Lung microvascular endothelial cell (primary cell): Measurements from ENCODE around the gene PALM. TPM values are rescaled to one million over a fixed set of nuclear protein-coding genes. Genes with fewer than 3 reads are reported as not detected.

Experiments used
- DNase-seq, 2 donors: peaks; one replicate each; pipeline versions ENCODE4 v3.0.0 to v3.0.0-alpha.2; 2010; ENCODE audit warnings: low read depth in 2 of 2
- total RNA-seq: library from RNA; depleted of rRNA; stranded (reverse); fragments of >200 nt; gene quantifications from 2 replicates; pipeline ENCODE4 v1.2.1, GENCODE V29; 2014

Gene PALM
- total RNA-seq, 1 donor from 2014 or later = 36.9 TPM

DNA sequence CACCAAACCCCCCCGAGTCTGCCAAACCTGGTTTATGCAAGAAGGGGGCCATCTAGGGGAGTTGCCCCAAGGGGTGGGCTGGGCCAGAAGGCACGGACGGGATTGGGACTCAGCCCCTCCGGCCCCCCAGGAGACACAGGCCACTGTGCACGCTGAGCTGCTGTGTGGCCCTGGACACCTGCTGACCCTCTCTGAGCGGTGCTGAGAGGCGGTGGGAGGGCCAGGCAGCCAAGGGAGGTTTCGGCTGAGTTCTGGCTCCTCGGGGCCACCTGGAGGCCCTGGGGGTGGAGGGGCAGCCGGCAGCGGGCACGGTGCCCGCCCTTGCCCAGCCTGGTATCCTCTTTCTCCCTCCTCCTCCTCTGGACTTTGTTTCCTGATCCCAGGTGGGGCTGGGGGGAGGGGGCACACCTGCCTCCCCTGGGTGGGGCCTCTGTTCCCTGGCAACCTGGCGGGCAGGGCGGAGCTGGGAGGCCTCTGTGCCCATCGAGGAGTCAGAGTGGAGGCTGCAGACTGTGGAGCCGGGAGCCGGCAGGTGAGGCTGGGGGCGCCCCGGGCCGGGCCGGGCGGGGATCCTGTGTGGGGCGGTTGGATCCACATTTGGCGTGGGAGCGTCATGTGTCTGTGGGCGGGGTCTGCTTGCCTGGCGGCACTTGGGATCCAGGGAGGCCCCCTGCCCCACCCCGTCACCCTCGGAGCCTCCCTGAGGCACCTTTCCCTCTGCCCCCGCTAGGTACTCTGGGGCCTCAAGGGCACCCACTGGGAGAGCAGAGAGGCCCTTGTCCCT lies 42.1 kb downstream of the PALM start, which contains the start of gene MISP:
Gene MISP, plus strand, starts transcription at position 473 of the 784 bp plus-strand sequence. CDS start 5,835 bp downstream, outside the sequence.
- DNase-seq = no peak

DNA sequence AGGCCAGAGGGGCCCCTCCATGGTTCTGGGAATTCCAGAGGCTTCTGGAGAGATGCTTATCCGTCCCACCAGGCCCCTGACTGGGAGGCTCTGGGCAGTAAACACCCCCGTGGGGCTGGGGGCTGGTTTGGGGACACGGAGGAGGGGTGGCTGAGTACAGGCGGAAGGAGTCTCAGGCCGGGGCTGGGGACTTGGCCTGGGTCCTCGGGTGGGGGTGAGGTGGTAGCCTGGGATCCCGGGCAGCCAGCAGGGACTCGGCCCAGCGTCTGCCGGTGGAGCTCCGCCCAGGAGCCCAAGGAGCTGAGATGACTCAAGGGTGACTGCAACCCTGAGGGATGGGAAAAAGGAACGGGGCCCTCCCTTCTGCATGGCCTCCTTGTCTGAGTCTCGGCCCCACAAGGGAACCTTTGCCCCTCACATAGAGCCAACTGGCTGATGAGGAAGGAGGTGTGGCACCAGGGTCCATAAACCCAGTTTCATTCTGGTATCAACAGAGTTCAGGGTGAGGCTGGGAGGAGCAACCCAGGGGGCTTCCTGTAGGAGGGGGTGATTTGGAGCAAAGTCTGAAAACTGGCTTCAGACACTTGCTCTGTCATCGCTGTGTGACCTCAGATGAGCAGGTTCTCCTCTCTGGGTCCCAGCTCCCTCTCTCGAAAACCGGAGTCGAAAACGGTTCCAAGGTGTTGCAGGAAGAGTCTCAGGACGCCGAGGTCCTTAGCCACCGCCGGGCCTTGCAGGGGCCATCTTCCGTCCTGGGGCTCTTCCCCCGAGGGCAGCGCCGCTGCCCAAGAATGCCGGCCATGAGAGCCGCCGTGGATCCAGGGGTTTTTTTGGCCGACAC lies 43.0 kb downstream of the PALM start:
- DNase-seq = peak in 1 of 2 donors; percentile 65

DNA sequence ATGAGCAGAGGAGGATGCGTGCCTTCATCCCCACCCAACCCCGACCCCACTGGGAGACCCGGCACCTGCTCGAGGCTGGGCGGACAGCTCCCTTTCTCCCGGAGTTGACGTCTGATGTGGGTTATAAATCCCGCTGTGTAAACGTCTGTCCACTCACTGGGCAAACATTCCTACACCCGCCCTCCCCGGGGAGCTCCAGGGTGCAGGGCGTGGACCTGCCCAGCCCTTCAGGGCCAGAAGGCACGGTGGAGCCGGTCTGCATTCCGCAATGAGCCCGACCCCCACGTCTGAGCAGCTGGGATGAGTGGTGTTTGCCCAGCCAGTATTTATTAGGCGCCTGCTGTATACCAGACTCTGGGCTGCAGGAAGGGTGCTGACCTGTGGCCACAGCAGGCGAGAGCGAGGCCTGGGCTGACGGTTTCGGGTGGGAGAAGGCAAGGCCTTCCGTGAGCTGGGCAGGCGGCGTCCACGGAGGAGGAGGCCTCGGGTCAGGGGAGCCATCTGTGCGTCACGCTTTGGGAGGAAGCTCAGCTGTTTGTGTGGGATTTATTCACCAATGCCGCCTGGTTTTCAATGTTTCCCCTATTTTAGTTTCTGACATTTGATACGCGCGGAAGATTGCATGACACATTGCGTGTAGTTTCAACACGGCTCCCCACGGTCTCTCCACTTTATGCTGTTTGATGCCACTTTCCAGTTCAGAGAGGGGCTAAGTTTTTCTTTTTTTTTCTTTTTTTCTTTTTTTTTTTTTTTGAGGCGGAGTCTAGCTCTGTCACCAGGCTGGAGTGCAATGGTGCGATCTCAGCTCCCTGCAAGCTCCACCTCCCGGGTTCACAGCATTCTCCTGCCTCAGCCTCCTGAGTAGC lies 44.1 kb downstream of the PALM start:
- DNase-seq = peak; percentile 56 to 67

DNA sequence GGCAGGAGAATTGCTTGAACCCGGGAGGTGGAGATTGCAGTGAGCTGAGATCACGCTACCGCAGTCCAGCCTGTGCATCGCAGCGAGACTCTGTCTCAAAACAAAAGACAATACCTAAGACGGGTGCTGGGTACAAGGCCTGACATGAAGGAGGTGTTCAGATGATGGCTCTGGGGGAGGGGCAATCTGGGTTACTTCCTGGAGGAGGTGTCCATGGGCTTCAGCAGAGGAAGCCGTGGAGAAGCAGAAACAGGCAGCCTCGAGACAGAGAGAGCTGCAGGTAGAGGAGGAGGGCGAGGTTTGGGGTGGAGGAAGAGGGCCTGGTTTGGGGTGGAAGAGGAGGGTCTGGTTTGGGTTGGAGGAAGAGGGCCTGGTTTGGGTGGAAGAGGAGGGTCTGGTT lies 45.8 kb downstream of the PALM start:
- no peak for DNase-seq

DNA sequence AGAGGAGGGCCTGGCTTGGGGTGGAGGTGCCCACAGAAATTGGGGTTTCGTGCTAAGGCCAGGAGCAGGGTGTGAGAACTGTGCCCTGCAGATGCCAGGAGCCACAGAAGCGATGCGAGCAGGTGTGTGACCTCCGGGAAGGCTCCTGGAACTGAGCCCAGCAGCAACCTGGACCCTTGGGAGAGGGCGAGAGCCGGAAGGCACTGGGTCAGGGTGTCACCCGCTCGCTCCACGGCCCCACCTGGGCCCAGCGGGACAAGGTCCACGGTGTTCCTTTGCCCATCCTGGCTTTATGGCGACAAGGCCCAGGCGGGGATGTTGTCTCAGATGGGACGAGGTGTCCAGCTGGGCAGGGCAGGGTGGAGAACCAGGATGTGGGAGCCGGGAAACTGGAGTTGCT lies 46.3 kb downstream of the PALM start:
- no peak for DNase-seq

DNA sequence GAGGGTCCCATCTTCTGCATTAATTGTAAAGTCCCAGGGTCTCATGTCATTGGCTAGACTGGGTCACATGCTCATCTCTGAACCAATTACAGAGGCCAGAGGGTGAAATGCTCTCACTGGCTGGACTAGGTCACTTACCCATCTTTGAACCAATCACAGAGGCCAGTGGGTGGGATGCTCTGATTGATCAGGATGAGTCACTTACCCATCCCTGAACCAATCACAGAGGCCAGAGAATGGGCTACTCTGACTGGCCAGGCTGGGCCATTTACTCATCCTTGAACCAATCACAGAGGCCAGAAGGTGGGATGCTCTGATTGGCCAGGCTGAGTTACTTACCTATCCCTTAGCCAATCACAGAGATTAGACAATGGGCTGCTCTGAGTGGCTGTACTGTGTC lies 47.5 kb downstream of the PALM start:
- DNase-seq = peak; percentile 24 to 65

DNA sequence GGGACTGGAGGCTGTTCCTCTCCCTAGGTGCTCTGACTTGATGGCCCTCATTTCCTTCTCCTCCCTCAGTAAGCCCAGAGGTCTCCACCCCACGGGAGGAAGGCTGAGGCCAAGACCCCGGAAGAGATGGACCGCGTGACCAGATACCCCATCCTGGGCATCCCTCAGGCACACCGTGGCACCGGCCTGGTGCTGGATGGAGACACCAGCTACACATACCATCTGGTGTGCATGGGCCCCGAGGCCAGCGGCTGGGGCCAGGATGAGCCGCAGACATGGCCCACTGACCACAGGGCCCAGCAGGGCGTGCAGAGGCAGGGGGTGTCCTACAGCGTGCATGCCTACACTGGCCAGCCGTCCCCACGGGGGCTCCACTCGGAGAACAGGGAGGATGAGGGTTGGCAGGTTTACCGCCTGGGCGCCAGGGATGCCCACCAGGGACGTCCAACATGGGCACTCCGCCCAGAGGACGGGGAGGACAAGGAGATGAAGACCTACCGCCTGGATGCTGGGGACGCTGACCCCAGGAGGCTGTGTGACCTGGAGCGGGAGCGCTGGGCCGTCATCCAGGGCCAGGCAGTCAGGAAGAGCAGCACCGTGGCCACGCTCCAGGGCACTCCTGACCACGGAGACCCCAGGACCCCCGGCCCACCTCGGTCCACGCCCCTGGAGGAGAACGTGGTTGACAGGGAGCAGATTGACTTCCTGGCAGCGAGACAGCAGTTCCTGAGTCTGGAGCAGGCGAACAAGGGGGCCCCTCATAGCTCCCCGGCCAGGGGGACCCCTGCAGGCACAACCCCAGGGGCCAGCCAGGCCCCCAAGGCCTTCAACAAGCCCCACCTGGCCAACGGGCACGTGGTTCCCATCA lies 48.3 kb downstream of the PALM start:
- no peak for DNase-seq

DNA sequence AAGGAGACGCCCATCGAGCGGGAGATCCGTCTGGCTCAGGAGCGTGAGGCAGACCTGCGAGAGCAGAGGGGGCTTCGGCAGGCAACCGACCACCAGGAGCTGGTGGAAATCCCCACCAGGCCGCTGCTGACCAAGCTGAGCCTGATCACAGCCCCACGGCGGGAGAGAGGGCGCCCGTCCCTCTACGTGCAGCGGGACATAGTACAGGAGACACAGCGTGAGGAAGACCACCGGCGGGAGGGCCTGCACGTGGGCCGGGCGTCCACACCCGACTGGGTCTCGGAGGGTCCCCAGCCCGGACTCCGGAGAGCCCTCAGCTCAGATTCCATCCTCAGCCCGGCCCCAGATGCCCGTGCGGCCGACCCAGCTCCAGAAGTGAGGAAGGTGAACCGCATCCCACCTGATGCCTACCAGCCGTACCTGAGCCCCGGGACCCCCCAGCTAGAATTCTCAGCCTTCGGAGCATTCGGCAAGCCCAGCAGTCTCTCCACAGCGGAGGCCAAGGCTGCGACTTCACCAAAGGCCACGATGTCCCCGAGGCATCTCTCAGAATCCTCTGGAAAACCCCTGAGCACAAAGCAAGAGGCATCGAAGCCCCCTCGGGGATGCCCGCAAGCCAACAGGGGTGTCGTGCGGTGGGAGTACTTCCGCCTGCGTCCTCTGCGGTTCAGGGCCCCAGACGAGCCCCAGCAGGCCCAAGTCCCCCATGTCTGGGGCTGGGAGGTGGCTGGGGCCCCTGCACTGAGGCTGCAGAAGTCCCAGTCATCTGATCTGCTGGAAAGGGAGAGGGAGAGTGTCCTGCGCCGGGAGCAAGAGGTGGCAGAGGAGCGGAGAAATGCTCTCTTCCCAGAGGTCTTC lies 49.3 kb downstream of the PALM start:
- no peak for DNase-seq

DNA sequence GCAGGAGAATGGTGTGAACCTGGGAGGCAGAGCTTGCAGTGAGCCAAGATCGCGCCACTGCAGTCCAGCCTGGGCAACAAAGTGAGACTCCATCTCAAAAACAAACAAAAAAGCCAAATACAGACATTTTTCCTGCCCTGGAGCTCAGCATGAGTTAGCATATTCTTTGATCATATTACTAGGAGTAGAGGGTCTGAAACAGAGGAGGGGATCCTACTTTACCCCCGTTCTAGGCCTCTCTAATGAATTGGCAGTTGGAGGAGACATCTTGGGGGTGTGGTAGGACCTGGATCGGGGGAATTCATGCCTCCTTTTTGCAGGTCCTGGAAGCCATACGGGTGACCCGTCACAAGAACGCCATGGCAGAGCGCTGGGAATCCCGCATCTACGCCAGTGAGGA lies 54.4 kb downstream of the PALM start:
- no peak for DNase-seq

DNA sequence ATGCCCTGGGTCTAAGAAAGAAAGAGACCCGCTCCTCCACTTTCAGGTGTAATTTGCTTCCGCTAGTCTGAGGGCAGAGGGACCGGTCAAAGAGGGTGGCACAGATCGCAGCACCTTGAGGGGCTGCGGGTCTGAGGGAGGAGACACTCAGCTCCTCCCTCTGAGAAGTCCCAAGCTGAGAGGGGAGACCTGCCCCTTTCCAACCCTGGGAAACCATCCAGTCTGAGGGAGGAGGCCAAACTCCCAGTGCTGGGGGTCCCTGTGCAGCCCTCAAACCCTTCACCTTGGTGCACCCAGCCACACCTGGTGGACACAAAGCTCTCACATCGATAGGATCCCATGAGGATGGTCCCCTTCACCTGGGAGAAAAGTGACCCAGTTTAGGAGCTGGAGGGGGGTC lies 55.1 kb downstream of the PALM start:
- no peak for DNase-seq

DNA sequence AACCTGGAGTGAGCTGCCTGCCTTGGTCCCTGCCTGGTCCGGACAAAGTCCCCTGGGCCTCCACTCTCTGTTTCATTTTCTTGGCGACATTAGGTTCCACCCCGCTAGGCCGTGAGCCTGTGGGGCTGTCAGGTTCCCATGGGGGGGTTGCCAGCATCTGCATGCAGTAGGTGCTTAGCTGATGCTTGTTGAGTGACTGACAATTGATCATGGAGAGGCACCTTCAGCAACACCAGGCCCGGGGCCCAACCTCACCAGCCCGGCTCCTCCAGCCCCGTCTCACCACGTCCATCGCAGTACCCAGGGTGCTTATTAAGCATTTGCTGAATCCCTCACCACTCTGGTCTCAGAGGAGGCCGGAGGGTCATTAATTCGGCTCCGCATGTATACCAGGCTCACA lies 55.6 kb downstream of the PALM start:
- DNase-seq = no peak

DNA sequence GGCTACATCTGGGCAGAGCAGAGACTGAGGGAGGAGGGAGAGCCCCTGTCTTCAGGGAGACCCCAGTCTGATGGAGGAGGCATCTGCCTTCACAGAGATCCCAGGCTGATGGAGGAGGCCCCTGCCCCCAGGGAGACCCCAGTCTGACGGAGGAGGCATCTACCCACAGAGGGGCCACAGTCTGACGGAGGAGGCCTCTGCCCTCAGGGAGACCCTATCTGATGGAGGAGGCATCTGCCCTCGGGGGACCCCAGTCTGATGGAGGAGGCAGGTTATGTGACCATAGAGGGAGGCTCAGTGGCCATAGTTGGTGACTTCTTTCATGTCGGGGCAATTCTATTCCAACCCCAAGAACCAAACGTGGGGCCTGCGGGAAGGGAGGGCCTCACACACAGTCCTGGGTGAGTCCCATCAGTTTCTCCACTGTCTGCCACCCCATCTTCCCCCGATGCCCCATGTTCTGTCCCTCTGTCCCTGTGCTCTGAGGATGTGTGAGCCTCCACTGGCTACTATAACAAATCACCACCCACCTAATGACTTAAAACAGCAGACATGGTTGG lies 56.5 kb downstream of the PALM start:
- no peak for DNase-seq

DNA sequence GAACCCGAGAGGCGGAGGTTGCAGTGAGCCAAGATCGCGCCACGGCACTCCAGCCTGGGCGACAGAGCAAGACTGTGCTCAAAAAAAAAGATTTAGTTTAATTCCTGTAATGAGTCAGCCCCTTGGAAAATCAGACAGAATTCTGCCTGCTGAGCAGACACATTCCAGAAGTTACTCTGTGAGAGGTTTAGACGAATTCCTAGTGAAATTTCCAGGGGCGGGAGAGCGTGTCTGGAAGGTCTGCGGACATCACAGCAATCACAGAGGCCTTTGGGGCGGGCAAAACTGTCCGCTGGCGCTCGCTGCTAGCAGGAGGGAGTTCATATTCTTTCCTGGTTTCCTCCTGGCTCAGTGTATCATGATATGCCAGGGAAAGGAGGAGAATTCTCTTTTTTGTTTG lies 59.7 kb downstream of the PALM start:
- DNase-seq = no peak

DNA sequence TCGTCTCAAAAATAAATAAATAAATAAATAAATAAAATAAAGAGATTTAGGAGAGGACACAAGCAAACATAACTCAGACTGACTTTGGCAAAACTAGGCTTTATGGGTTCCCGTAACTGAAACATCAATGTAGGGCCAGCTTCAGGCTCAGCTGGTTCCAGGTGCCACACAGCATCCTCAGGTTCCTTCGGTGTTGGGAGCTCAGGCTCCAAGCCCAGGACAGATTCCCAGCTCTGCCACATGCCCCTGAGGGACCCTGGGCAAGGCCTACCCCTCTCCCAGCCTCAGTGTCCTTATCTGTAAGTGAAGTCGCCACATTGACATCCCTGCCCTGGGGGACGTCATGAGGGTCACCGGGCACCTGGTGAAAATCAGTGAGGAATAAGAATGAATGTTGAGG lies 60.9 kb downstream of the PALM start:
- DNase-seq = no peak

DNA sequence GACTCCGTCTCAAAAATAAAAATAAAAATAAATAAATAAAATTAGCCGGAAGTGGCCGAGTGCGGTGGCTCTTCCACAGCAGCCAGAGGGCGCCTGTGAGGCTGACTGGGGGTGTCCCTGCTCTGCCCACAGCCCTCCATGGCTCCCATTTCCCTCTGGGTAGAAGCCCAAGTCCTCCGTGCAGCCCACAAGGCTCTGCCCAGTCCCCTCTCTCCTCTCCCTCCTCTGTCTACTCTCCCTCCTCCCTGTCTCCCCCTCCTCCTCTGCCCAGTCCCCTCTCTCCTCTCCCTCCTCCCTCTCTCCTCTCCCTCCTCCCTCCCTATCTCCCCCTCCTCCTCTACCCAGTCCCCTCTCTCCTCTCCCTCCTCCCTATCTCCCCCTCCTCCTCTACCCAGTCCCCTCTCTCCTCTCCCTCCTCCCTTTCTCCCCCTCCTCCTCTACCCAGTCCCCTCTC lies 62.6 kb downstream of the PALM start:
- DNase-seq = peak; percentile 70 to 82

DNA sequence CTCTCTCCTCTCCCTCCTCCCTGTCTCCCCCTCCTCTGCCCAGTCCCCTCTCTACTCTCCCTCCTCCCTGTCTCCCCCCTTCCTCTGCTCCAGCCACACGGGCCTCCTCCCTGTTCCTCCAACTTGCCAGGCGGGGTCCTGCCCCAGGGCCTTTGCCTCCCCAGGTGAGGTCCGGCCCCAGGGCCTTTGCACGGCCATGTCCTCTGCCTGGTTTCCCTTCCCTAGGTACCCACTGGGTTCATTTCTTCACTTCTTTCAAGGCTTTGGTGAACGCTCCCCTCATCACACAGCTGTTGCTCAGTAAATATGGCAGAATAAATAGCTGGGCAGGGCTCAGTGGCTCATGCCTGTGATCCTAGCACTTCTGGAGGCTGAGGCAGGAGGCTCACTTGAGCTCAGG lies 63.3 kb downstream of the PALM start:
- DNase-seq = no peak

DNA sequence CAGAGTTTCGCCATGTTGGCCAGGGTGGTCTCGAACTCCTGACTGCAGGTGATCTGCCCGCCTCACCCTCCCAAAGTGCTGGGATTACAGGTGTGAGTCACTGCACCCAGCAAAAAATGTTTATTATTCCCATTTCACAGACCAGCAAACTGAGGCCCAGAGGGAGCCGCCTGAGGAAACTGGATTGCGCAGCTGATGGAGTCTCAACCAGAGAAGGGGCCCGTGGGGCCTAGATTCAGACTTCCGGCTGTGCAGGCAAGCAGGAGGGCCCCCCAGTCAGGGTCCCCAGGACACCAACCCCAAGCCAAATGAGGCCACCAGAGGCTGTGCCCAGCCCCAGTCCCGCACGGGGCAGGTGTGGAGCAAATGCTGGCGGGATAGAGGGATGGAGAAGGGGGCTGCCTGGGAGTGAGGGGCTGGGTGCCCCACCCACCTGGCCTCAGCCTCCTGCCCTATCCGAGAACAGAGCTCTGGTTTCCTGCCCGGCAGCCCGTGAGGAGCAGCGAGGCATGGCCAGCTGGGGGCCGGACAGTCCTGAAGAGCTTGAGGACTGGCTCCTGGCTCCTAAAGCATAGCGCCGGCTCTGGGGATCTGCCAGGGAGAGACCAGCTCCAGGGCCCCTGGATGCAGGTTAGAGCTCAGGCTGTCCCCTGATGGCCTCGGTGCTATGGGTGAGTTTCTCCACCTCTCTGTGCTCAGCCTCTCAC lies 64.1 kb downstream of the PALM start:
- no peak for DNase-seq

DNA sequence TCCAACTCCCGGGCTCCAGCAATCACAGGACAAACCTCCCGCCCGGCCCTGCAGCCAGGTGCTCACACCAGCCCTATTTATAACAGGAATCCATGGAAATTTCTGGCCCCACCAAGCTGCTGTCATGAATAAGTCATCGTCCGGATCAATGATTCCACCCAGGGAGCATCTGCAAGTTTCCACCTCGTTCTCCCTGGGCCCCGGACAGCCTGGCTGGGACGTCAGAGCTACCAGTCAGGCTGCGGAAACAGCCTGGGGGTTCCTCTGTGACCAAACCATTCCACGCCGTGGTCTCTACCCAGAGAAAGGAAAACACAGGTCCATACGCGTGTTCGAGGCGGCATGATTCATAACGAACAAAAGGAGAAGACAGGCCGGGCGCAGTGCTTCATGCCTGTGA lies 67.8 kb downstream of the PALM start:
- no peak for DNase-seq
